ENCODE results near the gene GLI3.

GLI3 gene

DNA sequence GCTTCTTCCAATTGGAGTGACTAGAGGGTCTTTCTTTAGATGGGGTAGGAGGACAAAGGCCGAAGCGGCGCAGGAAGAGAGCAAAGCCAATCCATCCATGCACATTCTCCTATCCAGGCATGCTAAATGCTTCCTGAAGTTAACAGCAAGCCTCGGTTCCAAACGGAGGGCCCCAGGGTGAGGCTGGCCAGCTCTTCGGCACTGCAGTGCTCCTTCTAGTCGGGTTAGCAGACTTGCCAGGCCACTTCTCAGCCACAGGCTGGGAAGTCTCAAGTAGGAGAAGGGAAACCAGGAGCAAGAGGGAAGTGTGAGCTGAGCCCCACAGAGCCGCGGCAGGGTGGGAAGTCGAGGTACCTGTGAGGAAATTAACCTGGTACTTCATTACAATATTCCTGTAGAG, 280.3 kb downstream of the GLI3 start:
- DNase-seq = no peak

DNA sequence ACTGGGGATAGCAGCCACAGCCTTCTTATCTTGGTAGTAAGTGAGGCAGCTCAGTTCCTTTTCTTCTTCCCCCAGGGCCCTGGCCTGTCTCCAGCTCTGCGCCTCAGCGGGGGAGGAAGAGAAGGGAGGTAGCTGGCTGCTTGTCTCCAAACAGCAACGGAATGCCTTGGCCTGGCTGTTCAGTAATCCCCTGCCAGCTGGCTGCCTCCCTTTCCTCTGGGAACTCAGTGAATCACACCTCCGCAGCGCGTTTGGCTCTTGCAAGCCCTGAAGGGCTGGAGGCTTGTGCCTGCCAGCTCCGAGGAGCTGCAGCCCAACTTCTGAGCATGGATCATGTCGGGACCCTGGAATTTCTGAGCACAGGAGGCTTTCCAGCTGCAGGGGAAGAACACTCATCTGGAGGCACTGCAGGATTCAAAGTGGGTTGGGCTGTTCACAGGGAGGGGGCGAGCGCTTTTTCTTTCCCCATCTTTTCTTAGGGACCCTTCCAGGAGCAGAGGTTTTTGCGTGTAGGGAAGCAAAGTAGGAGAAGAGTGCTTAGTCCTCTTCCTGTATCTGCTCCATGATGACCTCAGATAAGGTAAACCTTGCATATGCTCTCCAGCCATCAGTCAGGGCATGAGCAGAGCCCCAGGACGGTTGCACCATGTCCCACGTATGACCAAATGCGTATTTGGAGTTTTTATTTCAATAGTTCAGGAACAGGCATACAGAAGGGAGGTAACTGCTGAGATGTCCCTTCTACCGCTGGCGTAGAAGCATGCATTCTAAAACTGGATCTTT, 280.9 kb downstream of the GLI3 start:
- no peak for DNase-seq

DNA sequence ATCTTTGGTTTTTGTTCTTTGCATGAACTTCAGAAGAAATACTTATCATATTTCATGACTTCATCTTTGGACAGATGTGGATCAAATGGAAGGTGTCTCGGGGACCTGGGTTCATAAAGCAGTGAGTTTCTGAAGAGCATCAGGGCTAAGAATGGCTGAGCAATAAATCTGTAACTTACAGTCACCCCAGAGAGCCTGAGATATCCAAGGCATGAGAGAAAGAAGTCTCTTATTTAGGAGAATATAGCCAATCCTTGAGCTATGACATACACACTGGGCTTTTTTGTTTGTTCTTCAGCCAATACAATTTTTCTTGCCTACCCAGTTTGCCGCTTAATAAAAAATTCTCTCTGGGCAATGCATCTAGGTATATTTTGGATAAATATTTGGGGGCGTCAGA, 281.6 kb downstream of the GLI3 start:
- no peak for DNase-seq

DNA sequence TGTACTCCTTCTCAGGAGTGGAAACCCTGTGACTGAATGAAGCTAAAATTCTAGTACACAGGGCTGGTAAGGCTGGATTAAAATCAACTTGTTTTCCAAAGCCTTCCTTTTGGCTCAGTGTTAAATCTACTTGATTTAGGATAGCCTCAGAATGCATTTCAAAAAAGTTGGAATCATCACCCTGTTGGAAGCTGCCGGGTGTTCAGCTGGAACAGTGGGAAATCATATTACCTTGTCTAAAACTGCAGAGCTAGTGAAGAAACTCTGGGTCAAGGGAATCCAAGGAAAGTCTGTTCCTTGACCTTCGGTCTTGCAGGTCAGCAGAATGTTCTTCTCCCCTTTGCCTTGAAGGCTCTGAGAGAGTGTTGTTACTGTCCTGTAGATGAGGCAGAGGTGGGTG, 282.0 kb downstream of the GLI3 start:
- no peak for DNase-seq

DNA sequence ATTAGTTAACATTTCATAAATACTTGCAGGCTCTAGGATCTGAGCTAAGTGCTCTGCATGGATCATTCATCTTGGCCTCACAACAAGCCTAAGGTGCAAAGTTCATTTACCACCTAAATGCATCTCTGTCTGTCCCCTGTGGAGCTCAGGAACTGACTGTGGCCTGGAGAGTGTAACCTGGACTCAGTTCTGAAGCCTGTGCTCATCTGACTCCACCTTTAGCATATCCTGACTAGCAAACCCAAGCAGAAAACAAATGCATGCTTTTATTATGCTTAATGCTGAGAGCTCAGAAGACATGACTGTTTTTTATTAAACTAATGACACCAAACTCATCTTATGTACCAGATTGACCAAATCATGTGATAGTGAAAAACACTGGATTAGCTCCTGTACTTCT, 288.5 kb downstream of the GLI3 start:
- DNase-seq = no peak

DNA sequence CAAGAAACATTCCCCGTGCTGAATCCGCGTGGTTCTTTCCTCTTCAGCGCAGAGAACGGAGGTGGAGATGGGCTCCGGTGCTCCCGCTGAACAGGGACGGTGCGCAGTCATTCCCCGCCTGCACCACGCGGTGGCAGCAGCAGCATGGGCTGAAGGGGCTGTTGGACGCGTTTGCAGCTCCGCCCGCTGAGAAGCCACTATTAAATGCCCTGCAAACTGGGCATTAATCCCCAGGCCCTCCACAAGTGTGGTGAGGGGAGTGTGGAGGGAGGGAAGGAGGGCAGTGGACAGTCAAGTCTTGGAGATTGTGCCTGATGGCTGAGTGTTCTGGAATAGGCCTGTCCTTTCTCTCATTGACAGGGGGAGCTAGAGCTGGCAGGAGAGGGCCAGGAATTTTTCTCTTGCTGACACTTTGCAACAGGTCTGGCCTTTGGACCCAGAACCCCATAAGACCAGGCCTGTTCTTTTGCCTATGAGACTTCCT, 293.9 kb downstream of the GLI3 start:
- DNase-seq = peak; percentile 84 to 86

DNA sequence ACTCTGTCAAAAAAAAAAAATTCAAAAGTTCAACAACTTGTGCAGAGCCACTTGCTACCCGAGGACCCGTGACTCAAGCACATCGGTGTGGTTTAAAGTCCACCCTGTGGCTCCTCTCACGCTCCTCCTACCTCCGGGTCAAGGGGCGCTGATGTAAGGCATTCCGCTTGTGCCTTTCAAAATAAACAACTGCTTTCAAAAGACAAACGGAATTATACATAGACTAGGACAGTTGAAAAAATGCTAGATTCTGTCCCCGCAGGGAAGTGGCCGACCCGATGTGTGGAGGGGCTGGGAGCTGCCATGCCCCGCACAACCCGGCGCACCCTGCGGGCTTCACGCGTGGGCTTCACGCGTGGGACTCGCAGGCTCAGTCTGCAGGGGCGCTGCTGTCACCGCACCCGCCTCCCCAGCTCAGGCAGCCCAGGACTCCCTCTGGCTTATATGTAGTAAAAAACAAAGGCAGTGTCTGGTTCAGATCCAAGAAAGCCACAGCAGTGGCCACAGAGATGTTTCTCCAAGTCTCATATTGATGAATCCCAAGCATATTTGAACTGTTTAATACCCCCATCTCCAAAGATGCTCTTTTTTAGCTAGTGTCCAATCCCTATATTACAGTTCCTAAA, 294.4 kb downstream of the GLI3 start:
- peak; percentile 14 to 20 for DNase-seq

DNA sequence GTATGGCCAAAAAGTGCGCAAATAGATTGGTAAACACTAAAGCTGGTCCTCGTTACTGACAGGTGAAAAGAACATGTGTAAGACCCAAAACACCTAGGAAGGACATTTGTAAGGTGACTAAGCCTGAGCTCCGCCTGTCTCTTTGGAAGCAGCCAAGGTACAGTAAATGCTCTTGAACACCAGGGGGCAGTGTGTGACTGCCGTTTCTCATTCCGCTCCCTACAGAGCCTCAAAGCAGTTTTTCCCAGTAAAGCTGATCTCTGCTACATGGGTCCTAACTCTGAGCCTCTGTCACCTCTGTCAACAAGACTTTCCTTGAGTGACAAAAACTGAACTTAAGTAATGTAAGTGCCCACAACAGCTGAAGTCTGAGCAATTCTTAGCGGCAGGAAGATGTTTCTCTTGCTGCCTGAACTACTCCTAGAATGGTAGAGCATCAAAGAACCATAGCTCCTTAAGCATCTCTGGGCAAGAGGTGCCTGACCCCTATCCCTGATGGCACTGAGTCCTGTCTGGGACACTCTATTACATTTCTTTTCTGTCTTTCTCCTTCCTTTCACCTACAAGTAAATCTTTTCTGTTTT, 296.2 kb downstream of the GLI3 start:
- peak; percentile 55 to 65 for DNase-seq

DNA sequence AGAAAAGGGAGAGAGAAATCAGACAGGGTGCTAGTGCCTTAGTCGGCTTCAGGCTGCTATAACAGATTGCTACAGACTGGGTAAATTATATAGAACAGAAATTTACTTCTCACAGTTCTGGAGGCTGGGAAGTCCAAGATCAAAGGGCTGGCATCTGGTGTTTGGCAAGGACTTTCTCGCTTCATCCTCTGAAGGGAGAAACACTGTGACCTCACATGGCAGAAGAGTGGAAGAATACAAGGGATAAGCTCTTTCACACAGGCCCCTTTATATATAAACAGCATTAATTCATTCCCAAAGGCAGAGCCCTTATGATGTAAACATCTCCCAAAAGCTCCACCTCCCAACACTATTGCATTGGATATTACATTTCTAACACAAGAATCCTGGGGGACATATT, 298.6 kb downstream of the GLI3 start:
- DNase-seq = no peak

DNA sequence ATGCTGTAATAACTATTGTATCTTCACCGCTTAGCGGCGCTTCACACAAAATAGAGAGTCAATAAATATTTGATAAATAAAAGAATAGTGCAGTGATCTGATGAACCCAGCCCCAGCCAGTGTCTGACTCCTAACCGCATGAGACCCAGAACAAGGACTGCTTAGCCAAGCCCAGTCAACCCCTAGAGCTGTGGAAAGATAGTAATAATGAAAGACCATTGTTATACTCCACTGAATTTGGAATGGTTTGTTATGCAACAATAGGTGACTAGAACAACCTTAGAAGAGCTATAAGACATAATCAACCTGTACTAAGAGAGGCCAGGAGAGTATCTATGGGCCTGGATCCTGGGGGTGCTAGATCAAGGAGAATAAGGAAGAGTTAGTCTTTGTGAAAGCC, 303.6 kb downstream of the GLI3 start:
- no peak for DNase-seq

DNA sequence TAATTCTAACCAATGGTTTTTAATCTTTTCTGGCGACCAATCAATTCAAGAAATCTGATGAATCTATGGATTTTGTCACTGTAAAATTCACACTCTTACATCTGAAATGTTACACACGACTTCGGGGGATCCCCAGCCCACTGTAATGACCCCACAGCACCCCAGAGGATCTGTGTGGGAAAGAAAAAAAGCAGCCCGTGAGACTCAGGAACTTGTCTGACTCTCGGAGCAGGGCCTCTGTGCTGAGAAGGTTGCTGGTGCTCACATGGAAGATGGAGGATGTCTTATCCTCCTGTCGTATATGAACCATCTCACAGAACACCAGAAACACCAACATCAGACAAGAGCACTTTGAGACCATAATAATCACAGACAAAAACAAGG, 305.8 kb downstream of the GLI3 start:
- DNase-seq = no peak

DNA sequence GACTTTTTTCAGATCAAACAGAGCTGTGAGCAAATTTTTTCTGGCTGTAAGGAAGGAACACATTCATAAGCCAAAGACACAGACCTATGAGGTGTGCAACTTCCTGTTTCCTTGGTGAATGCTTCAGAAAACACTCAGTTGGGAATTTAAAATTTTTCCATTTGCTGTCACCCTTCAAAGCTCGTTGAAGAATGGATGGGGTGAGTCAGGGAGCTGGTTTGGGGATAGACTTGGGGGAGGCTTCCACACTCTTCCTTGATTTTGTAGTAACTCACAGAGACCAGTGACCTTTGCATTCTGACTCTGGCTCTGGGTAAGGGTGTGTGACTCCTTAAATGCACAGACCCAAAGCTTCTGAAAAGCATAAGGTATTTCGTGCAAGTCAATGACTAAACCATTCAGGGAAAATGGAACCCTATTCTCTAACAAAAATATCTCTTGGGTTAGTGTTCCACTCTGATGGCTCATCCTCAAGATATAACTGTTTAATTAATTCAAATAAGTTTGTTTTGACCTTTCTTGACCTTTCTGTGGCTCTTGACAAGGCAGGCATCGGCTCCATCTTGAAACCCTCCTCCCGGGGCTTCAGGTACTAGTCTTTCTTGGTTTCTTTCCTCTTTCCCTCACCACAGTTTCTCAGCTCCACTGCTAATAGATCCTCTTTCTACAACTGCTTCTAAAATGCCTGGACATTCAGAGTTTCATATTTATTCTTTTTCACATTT, 306.3 kb downstream of the GLI3 start:
- no peak for DNase-seq

DNA sequence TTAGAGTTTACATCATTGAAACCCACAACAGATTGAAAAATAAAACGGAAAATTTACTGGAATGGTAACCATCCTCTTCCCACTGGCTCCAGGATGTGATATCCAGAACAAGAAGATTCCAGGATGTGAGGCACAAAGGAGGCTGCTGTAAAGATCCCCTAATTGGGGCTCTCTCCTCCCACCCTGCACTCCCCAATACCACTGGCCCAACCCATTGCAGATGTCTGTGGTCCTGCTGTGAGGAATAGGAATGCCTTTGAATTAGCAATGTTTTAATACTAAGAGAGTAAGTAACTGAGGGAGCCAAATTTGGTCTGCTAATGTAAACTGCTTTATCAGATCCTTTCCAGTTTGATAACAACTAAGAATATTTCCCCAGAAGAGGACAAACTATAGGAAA, 308.2 kb downstream of the GLI3 start:
- DNase-seq = no peak

DNA sequence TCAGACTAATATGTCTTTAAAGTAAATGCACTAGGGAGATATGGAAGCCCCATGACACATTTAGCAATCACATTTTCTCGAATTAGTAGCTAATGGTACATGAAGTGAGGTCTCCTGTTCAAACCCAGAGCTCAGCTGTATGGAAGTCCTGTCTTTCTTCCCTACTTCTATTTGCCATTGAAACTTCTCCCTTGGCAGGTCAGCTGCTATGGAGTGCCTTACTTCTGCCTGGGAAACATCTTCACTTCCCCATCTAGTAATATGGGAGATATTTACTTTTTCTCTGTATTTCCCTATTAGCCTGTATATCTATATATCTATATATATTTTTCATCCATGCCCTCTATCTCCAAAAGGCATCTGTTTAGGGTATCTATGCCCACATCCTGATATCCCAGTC, 308.8 kb downstream of the GLI3 start:
- DNase-seq = no peak

DNA sequence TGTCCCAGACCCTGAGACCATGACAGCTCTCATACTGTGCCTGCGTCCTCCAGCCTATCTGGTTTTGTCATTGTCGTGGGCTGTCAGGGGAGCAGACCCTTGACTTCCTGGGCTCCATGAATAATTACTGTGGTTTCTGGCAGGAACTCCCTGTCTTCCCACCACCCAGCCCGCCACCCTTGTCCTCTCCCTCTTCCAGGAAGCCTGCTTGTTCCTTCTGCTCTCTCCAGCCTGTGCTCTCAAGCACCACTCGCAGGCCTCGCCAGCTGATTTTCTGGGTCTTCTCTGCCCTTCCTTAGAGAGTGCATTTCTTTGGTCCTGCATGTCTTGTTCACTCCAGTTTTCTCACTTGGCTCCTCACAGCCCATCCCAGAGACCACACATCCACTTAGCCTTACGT, 309.6 kb downstream of the GLI3 start:
- no peak for DNase-seq

DNA sequence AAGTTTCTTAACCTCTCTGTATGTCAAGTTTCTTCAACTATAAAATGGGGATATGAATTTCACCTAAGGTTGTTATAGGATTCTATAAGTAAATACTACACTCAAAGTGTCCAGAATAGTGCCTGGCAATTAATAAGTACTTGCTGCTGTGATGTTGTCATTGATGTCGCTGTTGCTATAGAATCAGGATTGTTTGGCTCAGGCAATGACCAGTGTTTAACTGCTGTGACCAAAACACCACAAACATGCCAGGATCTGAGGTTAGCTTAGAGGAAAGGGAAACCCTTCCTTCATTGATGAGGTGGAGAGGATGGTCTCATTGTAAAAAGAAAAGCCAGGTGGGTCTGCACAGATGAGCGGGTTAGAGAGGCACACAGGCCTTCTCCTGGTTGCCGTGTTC, 311.1 kb downstream of the GLI3 start:
- no peak for DNase-seq

DNA sequence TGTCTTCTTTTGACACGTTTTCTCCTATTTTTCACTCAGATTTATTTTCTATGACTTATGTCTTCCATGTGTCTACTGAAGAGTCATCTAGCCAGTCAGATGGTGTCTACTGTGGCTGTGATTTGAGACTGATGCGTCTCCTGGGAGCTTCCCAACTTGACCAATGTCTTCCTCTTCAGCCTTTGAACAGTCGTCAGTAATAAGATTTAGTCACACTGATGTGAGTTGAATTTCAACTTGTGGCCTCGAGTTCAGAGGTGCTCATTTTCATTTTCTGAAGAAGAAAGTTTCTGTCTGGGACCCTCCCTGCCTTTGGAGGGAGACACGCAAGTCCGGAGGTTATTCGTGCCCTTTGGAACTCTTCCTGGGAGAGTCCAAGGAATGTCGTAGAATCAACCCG, 312.2 kb downstream of the GLI3 start:
- no peak for DNase-seq

DNA sequence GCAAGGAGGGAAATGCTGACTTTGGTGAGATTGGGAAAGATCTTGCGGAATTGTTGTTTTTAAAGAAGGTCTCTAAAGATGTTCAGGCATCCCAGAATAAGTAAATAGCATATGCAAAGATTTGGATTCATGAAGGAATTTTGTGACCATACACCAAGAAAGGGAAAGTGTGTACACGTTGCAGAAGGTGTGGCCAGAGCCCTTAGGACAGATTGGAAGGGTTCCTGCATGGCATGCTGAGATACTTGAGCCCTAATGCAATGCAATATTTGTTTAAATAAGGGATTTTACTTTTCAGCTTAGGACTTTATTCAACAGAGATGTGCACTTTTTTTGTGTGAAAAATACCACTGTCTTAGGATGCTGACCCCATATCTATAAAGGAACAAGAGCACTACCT, 314.6 kb downstream of the GLI3 start:
- no peak for DNase-seq

DNA sequence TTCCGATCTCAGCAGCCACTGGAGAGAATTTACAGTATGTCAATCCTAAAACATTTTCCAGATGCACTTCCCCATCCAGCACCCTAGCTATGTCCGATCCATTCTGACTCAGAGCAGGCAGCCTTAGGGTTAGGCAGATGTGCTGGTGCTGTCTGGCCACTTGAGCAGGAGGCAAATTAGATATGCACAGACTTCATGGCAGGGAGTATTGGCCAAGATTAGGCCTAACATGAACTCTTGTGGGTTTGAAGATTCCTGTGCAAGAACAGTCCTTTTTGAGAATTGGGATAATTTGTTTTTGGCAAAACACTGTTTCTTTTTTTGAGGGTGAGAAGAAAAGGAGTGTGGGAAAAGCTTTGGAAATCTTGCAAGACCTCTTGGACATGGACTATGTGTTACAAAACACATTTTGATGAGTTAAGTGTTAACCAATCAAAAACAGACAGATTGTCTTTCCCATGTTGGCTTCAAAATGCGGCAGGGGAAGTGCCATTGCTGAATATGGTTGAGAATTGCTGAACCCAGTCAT, 315.5 kb downstream of the GLI3 start:
- DNase-seq = no peak

DNA sequence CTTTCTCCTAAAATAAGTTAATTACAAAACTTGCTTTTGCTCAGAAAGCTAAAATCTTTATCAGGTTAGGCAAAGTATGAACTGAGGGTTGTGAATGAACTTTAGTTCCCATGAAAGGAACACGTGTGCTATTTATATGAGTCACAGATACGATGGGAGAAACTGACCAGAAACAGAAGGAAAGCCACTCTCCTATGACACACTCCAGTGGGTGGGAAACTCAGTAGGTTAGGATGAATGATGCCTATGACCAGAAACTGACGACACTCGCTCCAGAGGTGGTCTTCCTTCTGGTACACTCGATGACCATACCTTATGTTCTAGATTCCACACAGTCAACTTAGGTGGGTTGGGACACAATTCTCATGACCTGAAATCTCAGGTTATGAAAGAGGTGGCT, 318.4 kb downstream of the GLI3 start:
- no peak for DNase-seq

DNA sequence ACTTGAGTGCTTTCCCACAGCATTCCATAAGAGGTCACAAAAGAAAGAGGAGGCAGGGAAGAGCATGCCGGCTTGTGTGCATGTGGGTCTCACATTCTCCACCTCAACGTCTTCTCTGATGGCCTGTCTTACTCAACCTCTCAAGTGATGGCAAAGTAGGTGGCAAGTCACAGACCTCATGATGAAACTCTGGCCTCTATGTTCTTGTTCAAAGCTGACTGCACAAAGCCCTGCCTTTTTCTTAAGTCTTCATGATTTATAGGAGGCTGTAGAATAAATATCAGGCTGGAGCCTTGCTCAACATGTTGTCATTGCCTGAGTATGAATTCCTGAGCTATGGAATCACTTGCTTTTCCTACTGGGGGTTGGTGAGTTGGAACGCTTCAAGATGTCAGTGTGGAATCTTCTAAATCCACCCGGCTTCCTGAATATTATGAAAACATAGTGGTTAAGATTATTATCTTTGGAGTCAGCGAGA, 320.5 kb downstream of the GLI3 start:
- DNase-seq = no peak

DNA sequence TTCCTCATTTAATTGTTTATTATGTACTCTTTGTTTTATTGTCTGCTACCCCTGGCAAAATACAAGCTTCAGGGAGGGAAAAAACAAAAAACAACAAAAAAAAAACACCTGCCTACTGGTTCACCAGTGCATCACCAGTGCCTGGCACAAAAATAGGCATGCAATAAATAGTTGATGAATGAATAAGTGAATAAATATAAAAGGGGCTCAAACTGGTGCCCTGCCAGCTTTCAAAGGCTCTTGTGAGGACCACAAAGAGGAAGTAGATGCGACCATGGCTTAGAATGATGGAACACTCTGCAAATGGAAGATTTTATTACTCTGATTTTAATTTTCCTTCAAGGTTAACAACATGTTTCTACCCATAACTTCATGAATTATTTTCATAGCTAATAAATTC, 321.1 kb downstream of the GLI3 start:
- DNase-seq = no peak

DNA sequence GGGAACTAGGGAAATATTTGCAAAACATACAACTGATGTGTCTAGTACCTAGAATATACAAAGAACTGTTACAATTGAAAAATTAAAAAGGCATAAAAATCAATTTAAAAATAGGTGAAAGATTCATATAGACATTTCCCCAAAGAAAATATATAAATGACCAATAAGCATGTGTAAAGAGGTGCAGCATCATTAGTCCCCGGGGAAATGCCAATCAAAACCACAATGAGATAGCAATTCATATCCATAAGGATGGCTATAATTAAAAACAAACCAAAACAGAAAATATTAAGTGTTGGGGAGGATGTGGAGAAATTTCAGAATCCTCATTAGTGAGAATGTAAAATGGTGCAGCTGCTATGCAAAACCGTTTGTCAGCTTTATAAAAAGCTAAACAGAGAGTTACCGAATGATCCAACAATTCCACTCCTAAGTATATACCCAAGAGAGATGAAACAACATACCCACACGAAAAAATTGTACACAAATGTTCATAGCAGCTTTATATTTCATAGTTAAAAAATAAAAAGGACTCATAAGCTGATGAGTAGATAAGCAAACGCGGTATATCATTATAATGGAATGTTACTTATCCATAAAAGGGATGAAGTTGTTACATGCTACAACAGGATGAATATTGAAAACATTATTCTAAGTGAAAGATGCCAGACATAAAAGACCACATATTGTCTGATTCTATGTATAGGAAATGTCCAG, 324.0 kb downstream of the GLI3 start:
- no peak for DNase-seq
